NCI-H524 treated with DMSO at 0.1 percent for 48 hours (cell line): Measurements from ENCODE around the gene ATP8A2.
A peak's percentile ranks its signal among the peaks of the same experiment; 100 is the strongest.
"Not testable (repeated sequence)": the region's sequence is repeated elsewhere in the genome, so short reads cannot be mapped to it uniquely, and the experiment has no call there.

Source experiments
- DNase-seq: peaks from one replicate; lab custom pipeline; 2025; lab: John Stamatoyannopoulos, UW

Gene ATP8A2

DNA sequence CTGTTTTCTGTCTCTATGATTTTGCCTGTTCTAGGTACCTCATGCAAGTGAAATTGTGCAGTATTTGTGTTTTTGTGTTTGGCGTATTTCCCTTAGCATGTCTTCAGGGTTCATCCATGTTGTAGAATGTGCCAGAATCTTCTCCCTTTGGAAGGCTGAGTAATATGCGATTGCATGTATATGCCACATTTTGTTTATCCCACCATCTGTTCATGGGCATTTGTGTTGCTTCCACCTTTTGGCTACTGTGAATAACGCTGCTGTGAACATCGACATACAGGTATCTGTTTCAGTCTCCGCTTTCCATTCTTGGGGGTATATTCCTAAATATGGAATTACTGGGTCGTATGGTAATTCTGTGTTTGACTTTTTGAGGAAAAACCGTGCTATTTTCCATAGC, 190.0 kb downstream of the ATP8A2 start:
- no peak for DNase-seq

DNA sequence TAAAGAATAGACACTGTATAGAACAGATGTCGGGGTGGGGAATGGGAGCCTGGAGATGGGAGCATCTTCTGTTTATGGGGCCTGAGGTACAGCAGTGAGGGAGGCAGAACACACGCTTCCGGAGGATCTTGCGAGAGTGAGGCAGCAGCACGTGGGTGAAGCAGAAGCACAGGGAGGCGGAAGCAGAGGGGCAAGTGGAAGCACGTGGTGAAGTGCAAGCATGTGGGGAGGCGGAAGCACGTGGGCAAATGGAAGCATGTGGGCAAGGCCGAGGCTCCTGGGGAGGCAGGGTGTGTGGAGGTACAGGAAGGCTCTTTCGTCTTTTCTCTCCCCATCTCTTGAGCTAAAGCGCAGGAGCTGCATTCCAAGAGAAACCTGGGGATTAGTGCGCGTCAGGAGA, 198.4 kb downstream of the ATP8A2 start:
- no peak for DNase-seq

DNA sequence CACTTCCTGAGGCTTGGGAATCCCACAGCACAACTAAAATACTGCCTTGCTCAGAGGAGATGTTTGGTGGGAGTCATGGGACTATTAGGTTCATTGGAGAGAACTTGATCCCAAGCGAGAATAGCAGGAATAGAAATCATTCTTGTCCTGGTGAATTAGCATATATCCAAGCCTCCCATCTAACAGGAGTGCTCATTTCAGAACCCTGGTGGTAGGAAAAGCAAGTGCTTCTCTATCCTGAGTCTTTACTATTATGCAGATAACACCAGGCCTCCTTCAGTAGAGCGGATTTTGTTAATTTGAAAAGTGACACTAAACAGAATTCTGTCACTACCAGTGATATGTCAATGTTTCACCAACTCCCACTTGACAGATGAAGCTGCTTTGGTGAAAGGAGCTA, 199.5 kb downstream of the ATP8A2 start:
- no peak for DNase-seq

DNA sequence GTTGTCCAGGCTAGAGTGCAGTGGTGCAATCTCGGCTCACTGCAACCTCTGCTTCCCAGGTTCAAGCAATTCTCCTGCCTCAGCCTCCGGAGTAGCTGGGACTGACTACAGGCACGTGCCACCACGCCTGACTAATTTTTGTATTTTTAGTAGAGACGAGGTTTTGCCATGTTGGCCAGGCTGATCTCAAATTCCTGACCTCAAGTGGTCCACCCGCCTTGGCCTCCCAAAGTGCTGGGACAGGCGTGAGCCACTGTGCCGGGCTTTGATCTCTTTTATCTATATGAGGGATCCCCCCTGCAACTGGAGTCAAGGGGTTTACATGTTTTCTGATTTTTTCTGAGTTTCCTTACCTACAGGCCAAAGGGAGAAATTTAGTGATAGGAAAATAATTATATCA, 200.4 kb downstream of the ATP8A2 start:
- DNase-seq = not testable (repeated sequence)

DNA sequence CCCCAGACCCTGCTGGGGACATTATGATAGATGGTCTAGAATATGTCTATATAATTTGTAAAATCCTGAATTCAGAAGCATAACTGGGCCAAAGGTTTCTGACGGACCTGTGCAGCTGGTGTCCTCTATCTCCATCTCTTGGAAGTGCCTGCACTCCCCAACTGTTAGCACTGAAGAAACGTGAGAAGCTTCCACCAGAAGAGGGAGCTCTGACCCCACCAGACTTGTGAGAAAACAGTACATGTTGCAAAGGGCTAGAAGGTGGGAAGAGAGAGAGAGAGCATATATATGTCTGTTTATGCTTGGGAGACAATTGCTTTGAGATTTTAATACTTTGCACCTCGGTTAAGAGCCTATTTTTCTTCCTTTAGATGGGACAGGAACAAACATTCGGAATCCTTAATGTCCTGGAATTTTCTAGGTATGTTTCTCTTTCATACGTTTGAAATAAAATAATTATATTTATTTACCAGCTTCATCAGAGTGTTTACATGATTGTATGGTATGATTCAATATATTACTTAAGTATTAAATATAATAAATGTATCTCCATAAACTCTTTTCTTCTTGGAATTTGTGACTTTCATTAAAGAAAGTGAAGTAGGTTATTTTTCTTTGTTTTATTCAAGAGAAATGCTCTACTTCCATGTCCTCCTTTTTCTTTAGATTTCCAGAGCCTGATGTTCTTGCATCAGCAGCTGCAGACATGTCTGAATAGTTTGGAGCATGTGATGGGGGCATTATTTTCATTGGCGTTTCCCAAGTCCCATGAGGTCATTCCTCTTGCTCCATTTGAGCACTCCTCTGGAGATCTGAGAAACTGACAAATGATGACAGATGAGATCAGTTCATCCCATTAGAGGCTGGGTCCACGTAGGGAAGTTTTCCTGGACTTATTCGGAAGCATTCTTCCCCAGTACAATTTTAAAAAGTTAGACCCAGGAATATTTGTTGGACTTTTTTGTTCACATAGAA, 202.9 kb downstream of the ATP8A2 start:
- peak; percentile 68 for DNase-seq

DNA sequence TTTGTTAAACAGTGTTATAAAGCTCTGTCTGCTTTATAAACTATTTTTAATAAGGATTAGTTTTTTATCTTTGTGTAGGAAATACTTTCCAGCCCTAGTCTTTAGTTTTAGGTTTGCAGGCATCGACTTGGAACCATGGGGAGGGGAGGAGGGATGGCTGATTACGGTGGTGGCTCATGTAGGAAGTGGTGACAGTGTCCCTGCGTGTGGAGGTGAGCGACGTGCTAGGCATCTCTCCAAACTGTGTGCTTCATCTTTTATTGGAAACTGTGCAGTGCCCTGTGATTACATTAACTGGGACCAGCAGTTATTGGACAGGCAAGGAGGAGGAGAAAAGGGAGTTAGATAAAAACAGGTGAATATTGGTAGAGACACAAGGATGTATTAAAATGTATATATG, 203.8 kb downstream of the ATP8A2 start:
- no peak for DNase-seq

DNA sequence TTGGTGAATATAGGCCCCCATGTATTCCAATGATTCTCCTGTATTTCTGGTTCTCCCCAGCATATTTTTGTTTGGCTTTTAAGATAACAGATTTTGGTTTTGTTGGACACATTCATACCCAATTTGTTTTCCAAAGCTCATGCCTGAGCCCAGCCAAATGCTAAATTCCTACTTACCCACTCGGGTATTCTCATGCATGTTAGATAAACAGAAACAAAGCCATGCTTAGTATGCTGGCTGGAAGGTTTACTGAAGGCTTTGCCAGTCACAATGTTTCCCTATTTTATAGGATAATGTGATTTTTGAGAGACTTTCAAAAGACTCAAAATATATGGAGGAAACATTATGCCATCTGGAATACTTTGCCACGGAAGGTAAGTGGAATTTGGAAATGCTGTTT, 206.8 kb downstream of the ATP8A2 start:
- DNase-seq = no peak

DNA sequence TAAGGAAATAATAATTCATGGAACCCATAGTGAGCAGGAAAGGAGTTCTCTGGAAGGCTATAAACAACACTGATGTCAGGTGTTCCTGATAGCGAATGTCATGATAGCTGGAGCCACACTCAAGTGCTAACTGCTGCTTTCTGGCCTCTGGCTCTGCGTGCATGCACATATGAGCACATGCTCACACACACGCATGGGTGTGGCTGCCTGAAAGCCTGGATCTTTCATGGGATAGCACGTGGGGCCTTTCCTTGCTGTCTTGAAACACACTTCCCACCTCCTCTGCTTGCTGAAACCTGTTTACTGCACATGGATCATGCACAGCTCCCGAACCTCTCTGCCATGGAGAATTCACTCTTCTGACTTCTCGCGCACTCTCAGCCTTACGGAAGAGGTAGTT, 207.4 kb downstream of the ATP8A2 start:
- no peak for DNase-seq

DNA sequence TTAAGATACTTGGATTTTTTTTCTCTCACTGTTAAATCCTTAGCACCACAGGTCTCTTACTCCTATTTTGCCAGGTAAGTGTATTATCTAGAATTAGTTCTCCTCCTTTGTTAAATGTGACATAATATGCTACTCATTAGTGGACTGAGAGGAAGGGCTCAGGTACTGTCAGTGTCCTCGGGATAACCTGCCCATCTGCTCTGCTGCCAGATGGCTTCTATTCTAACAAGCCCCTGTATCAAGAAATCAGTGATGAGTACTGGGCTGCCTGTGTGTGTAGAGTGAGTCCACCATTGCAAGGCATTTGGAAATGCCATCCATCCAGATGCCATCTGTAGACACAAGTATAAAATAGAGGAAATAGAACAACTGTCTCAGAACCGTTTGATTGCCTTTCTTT, 209.6 kb downstream of the ATP8A2 start:
- peak; percentile 97 for DNase-seq

DNA sequence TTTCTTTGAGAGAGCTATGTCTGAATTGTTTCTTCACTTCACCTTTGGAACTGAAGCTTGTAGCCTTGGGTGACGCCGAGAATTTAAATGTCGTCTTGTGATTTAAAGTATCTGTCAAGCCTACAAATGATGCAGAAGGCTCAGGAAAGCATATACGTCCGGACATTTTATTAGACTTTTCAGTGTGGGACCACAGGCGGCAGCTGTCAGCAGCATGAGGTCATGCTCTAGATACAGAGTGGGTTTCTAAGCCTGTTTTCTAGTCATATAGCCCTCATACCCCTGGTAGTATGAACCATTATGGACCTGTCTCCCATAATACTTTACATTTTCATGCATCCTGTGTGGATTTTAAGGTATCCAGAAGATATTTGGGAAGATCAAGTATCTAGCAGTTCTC, 212.3 kb downstream of the ATP8A2 start:
- DNase-seq = no peak

DNA sequence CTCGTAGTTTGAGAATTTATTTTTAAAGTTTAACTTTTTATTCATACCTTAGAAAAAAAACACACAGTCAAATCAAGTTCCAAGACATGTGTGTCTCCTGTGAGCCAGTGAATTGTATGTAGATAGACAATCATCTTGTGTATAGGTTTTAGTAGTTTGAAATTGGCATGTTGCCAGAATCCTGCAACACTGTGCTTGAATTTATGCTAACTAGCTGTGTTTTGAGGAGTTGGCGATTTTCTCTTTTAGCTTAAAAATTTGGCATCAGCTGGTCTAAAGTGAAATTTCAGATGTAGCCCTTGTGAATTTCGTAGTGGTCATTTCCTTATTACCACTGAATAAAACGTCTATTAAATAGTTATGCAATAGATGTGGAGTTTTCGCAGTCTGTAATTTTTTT, 213.2 kb downstream of the ATP8A2 start:
- no peak for DNase-seq

DNA sequence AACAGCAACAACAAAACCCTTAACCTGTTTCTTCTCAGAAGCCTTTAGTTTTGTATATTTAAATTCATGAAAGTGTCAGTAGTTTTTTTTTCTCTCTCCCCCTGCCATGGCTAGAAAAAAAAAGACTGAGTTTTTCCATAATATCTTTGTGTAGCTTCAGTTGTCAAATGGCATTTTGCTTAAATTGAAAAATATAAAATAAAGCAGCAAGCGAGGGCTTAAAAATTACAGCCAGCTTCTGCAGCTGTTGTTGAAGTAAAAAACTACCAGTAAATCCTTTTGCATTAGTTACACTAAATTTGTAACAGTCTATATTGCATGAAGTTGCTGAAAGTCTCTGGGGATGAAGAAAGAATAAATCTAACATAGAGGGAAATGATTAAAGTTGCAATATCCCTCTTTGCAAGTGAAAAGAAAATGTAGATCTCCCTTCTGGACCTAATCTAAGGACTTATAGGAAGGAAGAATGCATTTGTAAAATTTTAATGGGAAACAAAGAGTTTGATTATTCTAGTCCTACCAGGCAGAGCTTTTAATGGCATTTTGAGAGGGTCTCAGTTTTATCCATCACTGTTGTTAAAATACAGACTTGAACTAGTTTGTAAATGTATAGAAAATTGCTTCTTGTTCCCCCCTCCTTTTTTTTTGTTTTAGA, 215.7 kb downstream of the ATP8A2 start:
- no peak for DNase-seq

DNA sequence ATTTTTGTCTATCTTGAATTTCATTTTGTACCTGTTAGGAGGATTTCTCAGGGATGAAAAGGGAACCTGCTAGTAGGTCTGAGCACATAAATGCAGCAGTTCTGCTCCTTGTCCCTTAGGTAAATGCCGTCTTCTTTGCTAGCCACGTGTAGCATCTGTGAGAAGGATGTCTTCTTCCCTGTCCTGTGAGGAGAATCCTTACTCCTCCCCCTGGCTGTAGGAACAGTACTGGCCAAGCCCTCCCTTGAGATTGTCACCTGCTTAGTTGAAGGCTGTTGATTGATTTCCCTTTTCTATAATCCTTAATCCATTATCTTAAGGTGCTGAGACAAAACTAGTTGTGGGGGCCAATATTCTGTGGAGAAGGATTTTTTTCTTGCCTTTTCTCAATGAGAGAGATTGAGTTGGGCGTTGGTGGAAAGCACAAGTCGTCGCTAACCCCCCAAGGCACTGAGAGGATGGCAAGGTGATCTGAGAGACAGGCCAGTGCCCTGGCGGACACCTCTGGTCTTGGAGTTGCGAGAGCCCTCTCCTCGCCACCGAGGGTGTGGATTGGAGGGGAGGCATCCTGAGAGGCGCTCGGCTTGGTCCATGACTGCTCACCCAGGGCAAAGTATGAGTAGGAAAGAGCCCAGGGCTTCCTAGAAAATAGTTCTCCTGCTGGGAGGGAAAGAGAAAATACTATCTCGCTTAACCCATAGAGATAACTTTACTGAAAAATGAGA, 216.7 kb downstream of the ATP8A2 start:
- DNase-seq = no peak

DNA sequence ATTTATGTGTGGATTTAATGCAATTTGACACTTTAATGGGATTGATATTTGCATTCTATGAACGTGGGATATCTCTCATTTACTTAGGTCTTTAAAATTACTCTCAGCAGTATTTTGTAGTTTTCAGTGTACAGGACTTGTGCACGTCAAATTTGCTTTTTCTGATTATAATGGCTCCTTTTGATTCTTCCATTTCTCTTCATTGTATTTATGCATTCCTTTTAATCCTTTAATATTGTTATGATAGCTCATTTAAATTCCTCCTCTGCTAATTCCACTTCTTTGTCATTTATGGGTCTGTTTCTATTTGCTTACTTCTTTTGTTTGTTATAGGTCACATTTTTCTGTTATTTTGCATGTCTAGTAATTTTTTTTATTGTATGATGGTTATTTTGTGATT, 226.6 kb downstream of the ATP8A2 start:
- no peak for DNase-seq

DNA sequence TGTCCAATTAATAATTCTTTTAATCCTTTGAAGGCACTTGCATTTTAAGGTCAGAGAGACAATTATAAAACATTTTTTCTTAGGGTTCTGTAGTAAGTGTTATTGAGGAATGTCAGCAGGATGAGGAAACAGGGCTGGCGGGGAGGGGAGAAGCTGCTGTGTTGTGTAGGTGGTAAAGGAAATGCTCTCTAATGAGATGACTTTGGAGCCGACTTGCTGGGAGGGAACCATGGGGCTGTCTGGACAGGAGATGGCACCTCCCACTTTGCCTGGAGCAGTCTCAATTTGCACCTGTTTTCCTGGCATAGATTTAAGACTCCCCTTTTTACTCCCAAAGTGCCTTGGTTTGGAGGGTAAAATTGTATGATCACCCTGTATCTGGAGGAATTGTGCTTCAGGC, 230.4 kb downstream of the ATP8A2 start:
- DNase-seq = no peak

DNA sequence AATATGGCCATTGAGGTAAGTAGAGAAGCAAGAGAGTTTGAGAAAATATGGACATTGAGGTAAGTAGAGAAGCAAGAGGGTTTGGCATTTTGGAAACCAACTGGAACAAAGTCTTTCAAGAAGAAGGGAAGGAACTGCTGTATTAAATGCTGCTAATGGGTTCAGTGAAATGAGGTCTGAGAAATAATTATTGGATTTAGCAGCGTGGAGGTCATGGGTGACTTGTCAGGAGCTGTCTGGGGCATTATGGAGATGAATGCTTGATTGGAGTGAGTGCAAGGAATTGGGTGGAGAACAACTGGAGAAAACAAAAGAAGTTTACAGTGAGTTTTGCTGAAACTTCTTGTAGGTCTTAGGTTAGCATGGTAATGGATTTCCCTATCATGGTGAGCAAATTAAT, 232.3 kb downstream of the ATP8A2 start:
- no peak for DNase-seq

DNA sequence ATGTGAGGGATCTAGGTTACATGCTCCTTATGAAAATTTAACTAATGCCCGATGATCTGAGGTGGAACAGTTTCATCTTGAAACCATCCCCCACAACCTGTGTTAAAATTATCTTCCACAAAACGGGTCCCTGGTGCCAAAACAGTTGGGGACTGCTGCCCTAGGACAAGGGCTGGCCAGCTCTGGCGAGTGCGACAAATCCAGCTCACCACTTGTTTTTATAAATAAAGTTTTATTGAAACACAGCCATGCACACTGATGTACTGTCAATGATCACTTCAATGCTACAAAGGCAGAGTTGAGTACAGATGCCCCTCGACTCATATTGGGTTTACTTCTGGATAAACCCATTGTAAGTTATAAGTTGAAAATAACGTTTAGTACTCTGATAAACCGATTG, 235.3 kb downstream of the ATP8A2 start:
- no peak for DNase-seq

DNA sequence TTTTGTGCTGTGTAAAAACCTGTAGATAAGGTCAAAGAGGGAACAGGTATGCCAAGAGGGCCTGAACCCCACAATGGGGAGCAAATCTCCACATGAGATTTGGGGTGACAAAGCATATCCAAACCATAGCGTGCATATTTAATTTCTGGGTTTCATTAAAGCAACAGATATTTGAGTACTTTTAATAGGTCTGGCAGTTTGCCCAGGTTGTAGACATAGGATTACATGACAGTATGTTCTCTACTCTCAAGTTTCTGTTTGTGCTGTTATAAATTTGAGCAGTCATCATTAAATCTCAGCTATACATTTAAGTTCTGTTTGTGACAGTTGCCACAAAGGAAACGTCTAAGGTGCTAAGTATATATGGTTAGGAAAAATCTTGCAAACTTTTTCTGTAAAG, 236.4 kb downstream of the ATP8A2 start:
- DNase-seq = peak; percentile 84

DNA sequence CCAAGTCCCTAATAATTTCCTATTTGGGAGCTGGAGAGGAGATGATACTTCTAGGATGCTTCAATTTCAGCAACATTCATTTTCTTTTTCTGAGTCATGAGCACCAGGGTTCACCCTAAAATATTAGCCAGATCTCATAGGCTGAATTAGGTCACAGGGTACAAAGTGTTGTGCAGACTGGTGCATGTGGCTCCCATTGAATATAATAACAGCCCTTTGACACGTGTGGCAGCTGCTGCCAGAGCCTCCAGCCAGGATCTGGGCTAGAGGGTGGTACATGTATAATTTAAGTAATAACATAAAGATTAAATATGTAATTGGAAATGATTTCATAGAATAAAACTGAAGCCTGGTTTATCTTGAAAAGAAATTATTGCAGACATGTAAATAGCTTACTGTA, 244.9 kb downstream of the ATP8A2 start:
- DNase-seq = no peak

DNA sequence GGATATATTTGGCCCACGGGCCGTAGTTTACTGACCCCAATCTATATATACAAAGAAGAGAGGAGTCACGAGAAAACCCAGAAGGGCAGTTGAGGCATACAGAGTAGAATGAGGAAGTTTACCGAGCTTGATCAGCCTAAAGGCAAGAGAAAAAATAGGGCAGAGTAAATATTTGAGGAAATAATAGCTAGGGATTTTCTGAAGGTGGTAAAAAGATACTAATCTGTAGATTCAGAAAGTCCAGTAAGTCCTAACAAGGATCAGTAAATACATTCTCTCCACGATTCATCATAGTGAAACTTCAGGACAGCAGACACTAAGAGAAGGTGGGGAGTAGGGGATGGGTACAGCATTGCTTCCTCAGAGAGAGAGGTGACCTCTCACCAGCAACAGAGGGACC, 248.1 kb downstream of the ATP8A2 start:
- no peak for DNase-seq

DNA sequence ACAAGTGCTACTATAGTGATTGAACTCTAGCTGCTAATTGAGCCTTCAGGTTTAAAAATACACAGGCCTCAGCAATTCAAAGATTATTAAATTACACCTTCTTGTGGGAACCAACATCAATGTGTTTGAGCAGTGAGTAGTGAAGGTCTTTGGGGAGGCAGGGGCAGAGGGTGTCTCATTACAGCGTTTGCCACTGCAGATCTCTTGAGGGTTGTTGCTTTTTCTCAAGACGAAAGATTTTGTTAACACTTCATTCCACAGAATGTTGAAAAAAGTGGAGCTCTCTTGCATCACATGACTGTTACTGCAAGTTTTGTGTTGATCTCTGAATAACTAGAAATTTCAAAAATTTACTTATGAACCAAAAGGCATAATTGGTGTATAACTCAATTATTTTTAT, 253.6 kb downstream of the ATP8A2 start:
- DNase-seq = no peak

DNA sequence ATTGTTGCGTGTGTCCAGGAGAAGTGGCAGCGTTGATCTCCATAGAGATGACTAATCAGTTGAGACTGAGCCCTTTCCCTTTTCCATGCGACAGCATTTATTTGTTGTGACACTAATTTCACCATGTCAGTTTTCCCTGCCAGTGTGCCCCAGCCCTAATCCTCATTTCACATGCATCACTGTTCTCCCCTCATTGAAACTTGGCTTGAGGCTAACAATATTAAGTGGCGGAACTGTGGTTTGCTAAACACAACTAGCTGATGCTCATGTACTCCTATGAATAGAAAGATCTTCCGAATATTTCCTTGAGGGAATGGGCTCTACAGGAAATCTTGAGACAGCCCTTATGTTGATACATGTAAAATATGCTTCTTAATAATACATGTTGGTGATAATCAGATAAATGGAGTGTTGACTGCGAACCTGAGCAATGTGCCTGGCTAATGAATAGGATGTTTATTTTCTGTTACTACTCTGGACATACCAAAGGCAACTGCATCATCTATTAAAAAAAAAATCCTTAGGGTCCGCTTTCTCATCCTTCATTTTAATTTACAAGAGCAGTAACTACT, 258.6 kb downstream of the ATP8A2 start:
- no peak for DNase-seq
